Activated T-helper 1 cell treated with anti-CD3 and anti-CD28 coated beads, Interleukin-12 subunit alpha, Interleukin-12 subunit beta, Interleukin-2, Interleukin-4 antibody, amounts not matched to agents 30 ng/mL and 10 ng/mL and 1 ng/mL, durations not matched to agents 14 hours and 24 hours and 36 hours (primary cell): ENCODE data around the gene CSNK1G1. TPM values are rescaled to one million over a fixed set of nuclear protein-coding genes. Genes with fewer than 3 reads are reported as not detected.

Experiments
- DNase-seq: peaks from one replicate; pipeline ENCODE4 v3.0.0; 2021; ENCODE audit warnings: low spot score
- H3K27ac Mint-ChIP-seq: one replicate; pipeline ENCODE4 v1.8.0; 2021; ENCODE audit warnings: mild to moderate bottlenecking, mixed read lengths
- H3K27me3 Mint-ChIP-seq: one replicate; pipeline ENCODE4 v1.8.0; 2022; ENCODE audit warnings: mild to moderate bottlenecking, moderate library complexity, mixed read lengths; ENCODE audit not compliant: insufficient read depth
- H3K36me3 Mint-ChIP-seq: one replicate; pipeline ENCODE4 v1.8.0; 2021; ENCODE audit warnings: low read depth, mixed read lengths
- H3K4me1 Mint-ChIP-seq: one replicate; pipeline ENCODE4 v1.8.0; 2021; ENCODE audit warnings: low read depth, mixed read lengths
- H3K4me3 Mint-ChIP-seq: one replicate; pipeline ENCODE4 v1.8.0; 2021; ENCODE audit warnings: mild to moderate bottlenecking, moderate library complexity, mixed read lengths
- H3K9me3 Mint-ChIP-seq: one replicate; pipeline ENCODE4 v1.8.0; 2021; ENCODE audit warnings: mixed read lengths
- intact Hi-C: fragments of 100-400 bp; cut with micrococcal nuclease; formaldehyde crosslinking; loops from one replicate; pipeline ENCODE4 v1.15.1; 2024
- total RNA-seq: library from RNA; stranded (reverse); gene quantifications from 2 replicates; pipeline ENCODE4 v1.2.3, GENCODE V29; 2022

The CSNK1G1 gene
- total RNA-seq, 1 donor from 2014 or later: 31.3 TPM

GRCh38 chr15:64191971-64192830 lies 163.8 kb downstream of the CSNK1G1 start:
- H3K36me3 Mint-ChIP-seq: peaks cover 21% of the 10 kb centered on the region
- DNase-seq: no peak
- no peak overlapping the region for H3K4me3 Mint-ChIP-seq
- no peaks in the 10 kb centered on the region for H3K9me3 Mint-ChIP-seq
- no peak overlapping the region for H3K27ac Mint-ChIP-seq
- H3K4me1 Mint-ChIP-seq: peaks cover 19% of the 10 kb centered on the region
- H3K27me3 Mint-ChIP-seq: no peaks in the 10 kb centered on the region
- intact Hi-C loops: no loop called here

DNA sequence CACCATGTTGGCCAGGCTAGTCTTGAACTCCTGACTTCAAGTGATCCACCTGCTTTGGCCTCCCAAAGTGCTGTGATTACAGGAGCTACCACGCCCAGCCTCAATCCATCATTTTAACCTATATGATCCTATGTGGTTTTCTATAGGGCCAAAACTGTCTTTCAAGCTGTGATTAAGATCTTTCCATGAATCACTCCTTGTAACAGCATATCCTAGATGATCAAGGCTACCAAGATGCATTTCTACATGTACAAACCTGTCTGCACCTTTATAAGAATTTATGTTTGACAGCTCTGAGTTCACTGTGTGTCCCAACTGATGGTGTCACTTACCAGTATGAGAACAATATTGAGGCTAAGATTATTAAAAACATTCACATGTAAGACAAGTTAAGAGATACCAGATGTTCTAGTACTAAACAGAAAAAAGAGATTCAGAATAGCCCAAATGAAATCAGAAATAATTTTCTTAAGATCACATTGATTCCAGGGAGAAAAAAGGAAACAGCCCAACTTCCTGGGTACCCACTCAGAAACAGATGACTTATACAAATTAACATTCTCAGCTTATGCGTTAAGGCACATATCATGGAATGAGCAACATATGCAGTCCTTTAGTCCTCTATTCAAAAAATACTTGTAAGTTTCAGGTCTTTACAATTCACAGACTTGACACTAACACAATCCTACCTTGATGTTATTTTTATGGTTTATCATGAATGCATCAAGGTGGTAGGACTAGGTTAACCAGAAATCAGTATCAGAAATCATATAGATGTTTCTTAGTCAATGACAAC lies 168.4 kb downstream of the CSNK1G1 start:
- peaks cover 23% of the 10 kb centered on the region for H3K36me3 Mint-ChIP-seq
- no peaks in the 10 kb centered on the region for H3K9me3 Mint-ChIP-seq
- no peaks in the 10 kb centered on the region for H3K27me3 Mint-ChIP-seq
- peak overlapping the region; percentile 62 for H3K27ac Mint-ChIP-seq
- no peak for DNase-seq
- H3K4me3 Mint-ChIP-seq: peak overlapping the region; percentile 21
- peaks cover 19% of the 10 kb centered on the region for H3K4me1 Mint-ChIP-seq
- intact Hi-C loops: loop anchor here (1.0 kb wide), 2 partner anchors 24 to 59 kb away; partner anchors contain the start of gene PPIB

DNA sequence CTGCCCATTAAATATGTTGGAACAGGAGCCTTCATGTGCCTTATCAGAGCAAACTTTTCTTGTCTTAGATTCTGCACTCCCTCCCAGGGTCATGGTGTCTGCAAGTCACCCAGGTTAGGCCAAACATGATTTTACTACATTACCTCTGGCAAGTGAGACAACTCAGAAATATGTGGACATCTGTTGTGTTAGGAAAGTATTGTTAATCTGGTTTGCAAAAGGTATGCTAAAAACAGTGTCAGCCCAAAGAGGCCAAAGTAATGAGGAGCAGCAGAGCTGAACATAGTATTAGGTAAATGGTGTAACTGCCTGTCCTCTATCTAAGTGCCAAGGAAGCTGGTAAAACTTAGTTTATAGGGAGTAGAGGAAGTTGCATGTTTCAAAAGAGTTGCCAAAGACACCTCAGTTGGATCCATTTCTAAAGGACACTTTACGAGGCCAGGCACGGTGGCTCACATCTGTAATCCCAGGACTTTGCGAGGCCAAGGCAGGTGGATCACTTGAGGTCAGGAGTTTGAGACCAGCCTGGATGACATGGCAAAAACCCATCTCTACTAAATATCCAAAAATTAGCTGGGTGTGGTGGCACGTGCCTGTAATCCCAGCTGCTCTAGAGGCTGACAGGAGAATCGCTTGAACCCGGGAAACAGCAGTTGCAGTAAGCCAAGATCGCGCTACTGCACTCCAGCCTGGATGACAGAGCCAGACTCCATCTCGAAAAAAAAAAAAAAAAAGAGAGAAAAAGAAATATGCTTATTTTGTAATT lies 170.6 kb downstream of the CSNK1G1 start:
- no peak overlapping the region for H3K27ac Mint-ChIP-seq
- no peak overlapping the region for H3K4me3 Mint-ChIP-seq
- DNase-seq: no peak
- H3K27me3 Mint-ChIP-seq: no peaks in the 10 kb centered on the region
- H3K36me3 Mint-ChIP-seq: peaks cover 22% of the 10 kb centered on the region
- intact Hi-C loops: no loop called here
- H3K9me3 Mint-ChIP-seq: no peaks in the 10 kb centered on the region
- peaks cover 19% of the 10 kb centered on the region for H3K4me1 Mint-ChIP-seq

DNA sequence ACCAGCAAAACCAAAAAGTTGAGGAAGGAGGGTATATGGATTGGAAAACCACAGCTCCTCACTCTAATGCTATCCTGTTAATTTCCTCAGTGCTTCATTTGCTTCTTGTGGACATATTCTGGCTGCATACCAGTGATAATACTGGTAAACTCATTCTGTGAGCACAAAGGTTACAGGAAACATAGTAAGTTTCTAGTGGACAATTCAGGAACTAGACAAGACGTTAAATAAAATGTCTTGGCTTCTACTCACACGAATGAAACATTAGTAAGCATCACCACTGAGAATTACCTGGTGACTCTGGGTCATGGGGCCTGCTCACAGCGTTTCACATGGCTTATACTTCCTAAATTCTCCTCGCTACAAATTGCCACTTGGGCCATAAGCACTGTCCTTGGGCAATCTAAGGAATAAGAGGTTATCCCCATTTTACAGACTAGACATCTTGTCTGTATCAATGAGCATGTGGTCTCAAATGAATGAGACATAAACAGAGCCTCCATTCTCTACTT lies 173.1 kb downstream of the CSNK1G1 start:
- no peak for DNase-seq
- Mint-ChIP-seq H3K4me1 (peaks cover 6% of the 10 kb centered on the region), H3K9me3 (no peaks in the 10 kb centered on the region), H3K27me3 (no peaks in the 10 kb centered on the region), H3K36me3 (peaks cover 19% of the 10 kb centered on the region), H3K4me3 (no peak overlapping the region), H3K27ac (no peak overlapping the region)
- intact Hi-C loops: no loop called here

- Mint-ChIP-seq H3K4me1 (no peaks in the 10 kb centered on the region), H3K36me3 (peaks cover 20% of the 10 kb centered on the region), H3K27ac (no peak overlapping the region), H3K9me3 (no peaks in the 10 kb centered on the region), H3K4me3 (no peak overlapping the region), H3K27me3 (no peaks in the 10 kb centered on the region)
- intact Hi-C loops: no loop called here
- no peak for DNase-seq
Measured at GRCh38 chr15:64180235-64180824, 175.6 kb downstream of the CSNK1G1 start.

- Mint-ChIP-seq H3K4me3 (no peak overlapping the region), H3K9me3 (no peaks in the 10 kb centered on the region), H3K4me1 (peaks cover 36% of the 10 kb centered on the region), H3K27me3 (no peaks in the 10 kb centered on the region), H3K36me3 (peaks cover 20% of the 10 kb centered on the region), H3K27ac (peak overlapping the region; percentile 69)
- intact Hi-C loops: no loop called here
- DNase-seq: no peak
Measured at GRCh38 chr15:64166102-64166890, 189.7 kb downstream of the CSNK1G1 start.

DNA sequence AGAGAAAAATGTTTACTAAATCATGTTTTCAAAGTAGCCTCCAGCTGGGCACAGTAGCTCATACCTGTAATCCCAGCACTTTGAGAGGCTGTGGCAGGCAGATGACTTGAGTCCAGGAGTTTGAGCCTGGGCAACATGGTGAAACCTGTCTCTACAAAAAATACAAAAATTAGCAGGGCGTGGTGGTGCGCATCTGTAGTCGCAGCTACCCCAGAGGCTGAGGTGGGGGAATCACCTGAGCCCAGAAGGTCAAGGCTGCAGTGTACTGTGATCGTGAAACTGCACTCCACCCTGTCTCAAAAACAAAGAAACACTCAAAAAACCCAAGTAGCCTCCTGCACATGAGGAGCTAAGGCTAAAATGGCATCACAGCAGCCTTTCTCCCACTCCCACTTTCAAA lies 191.5 kb downstream of the CSNK1G1 start:
- no peaks in the 10 kb centered on the region for H3K9me3 Mint-ChIP-seq
- no peak for DNase-seq
- H3K4me1 Mint-ChIP-seq: peaks cover 45% of the 10 kb centered on the region
- H3K27me3 Mint-ChIP-seq: no peaks in the 10 kb centered on the region
- H3K4me3 Mint-ChIP-seq: peak overlapping the region; percentile 82
- peak overlapping the region; percentile 42 for H3K27ac Mint-ChIP-seq
- intact Hi-C loops: loop anchor here (5.0 kb wide), 1 partner anchor 673 kb away; no protein-coding TSS in a partner anchor
- H3K36me3 Mint-ChIP-seq: peaks cover 23% of the 10 kb centered on the region

GRCh38 chr15:64163659-64164362 lies 192.2 kb downstream of the CSNK1G1 start:
- peak overlapping the region; percentile 93 for H3K27ac Mint-ChIP-seq
- H3K27me3 Mint-ChIP-seq: no peaks in the 10 kb centered on the region
- H3K4me1 Mint-ChIP-seq: peaks cover 48% of the 10 kb centered on the region
- H3K36me3 Mint-ChIP-seq: peaks cover 26% of the 10 kb centered on the region
- DNase-seq: no peak
- H3K9me3 Mint-ChIP-seq: no peaks in the 10 kb centered on the region
- intact Hi-C loops: loop anchor here (1.0 to 5.0 kb wide), 9 partner anchors 24 to 729 kb away; partner anchors contain the start of genes CIAO2A, CSNK1G1, PCLAF and TRIP4
- peak overlapping the region; percentile 82 for H3K4me3 Mint-ChIP-seq

DNA sequence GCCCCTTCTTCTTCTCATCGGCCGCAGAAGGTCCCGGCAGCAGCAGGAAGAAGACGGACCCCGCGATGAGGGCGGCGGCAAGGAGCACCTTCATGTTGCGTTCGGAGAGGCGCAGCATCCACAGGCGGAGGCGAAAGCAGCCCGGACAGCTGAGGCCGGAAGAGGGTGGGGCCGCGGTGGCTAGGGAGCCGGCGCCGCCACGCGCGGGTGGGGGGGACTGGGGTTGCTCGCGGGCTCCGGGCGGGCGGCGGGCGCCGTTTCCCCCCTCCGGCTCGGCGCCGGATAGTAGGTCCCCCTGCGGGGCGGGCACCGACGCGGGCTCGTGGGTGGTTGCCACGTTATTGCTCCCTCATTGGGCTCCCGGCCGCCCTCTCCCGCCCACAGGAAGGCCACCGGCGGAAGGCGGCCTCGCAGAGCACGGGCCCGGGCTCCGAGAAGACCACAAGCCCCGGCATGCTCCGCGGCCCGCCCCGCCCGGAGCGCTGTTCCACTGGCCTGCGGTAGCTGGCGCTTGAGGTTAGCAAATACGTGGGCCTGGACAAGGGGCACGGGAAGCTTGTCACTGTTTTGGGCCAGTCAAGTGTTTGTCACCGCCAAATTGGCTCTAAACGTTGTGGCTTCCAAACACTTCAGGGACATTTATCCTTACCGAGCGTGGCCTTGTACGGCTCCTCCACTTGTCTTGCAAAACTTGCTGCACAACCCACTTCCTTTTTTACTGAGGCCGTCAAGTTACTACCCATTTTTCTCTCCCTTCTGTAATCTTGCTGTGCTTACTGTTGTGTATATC lies 192.9 kb downstream of the CSNK1G1 start, which contains the start of gene PPIB:
Gene PPIB (minus strand): TSS at position 154 of the 790 bp plus-strand sequence. CDS start 36 bp downstream, at position 118.
- no peaks in the 10 kb centered on the region for H3K27me3 Mint-ChIP-seq
- peak within 1 kb of the TSS; percentile 93 for H3K27ac Mint-ChIP-seq
- intact Hi-C loops: loop anchor here (1.0 to 5.0 kb wide), 10 partner anchors 10 to 730 kb away; partner anchors contain the start of genes CIAO2A, CSNK1G1, PCLAF and TRIP4
- peak within 1 kb of the TSS; percentile 94 for H3K4me3 Mint-ChIP-seq
- H3K36me3 Mint-ChIP-seq: peaks cover 32% of the 10 kb centered on the region
- peaks cover 56% of the 10 kb centered on the region for H3K4me1 Mint-ChIP-seq
- DNase-seq: peak; percentile 97
- H3K9me3 Mint-ChIP-seq: no peaks in the 10 kb centered on the region

GRCh38 chr15:64162478-64162868 lies 193.5 kb downstream of the CSNK1G1 start:
- H3K27ac Mint-ChIP-seq: peak overlapping the region; percentile 88
- H3K4me3 Mint-ChIP-seq: peak overlapping the region; percentile 94
- peaks cover 35% of the 10 kb centered on the region for H3K36me3 Mint-ChIP-seq
- no peak for DNase-seq
- intact Hi-C loops: loop anchor here (1.0 to 5.0 kb wide), 4 partner anchors 9 to 730 kb away; no protein-coding TSS in a partner anchor
- H3K9me3 Mint-ChIP-seq: no peaks in the 10 kb centered on the region
- H3K27me3 Mint-ChIP-seq: no peaks in the 10 kb centered on the region
- peaks cover 59% of the 10 kb centered on the region for H3K4me1 Mint-ChIP-seq
